ENCODE results near the gene MRPL2. TPM values are rescaled to one million over a fixed set of nuclear protein-coding genes. Genes with fewer than 3 reads are reported as not detected.

MRPL2 gene
- total RNA-seq, 2 donors from 2014 or later = 19.1 to 52.3 TPM

GRCh38 chr6:43077333-43077809 is 18.1 kb upstream of the MRPL2 start:
- intact Hi-C loops (cut with DNase I) = no loop called here
- TF ChIP-seq POLR2AphosphoS5 (IDR thresholded peaks at IDR 0.05) (no peak), POLR2A (IDR thresholded peaks at IDR 0.05) (no peak), CTCF (IDR thresholded peaks at IDR 0.05) (no peak)
- Histone ChIP-seq H3K36me3 (no peaks in the 10 kb centered on the region), H3K9me3 (no peaks in the 10 kb centered on the region), H3K27ac (peak overlapping the region; percentile 68 to 78), H3K4me3 (peak overlapping the region; percentile 73 to 79), H3K27me3 (replicated peaks; ENCODE audit: insufficient read depth) (no peaks in the 10 kb centered on the region), H3K4me1 (replicated peaks) (peaks cover 8% of the 10 kb centered on the region)
- DNase-seq (ENCODE audit: low spot score) = no peak
- 26% methylated on average over 8 of the region's 8 CpGs for WGBS

GRCh38 chr6:43076464-43077332 is 17.5 kb upstream of the MRPL2 start:
- Histone ChIP-seq H3K4me1 (replicated peaks) (peaks cover 8% of the 10 kb centered on the region), H3K4me3 (peak overlapping the region; percentile 73 to 79), H3K9me3 (no peaks in the 10 kb centered on the region), H3K27me3 (replicated peaks; ENCODE audit: insufficient read depth) (no peaks in the 10 kb centered on the region), H3K27ac (peak overlapping the region; percentile 68 to 78), H3K36me3 (no peaks in the 10 kb centered on the region)
- 1% methylated on average over 45 of the region's 72 CpGs for WGBS
- TF ChIP-seq POLR2A (IDR thresholded peaks at IDR 0.05) = no peak
- TF ChIP-seq CTCF (IDR thresholded peaks at IDR 0.05) = no peak
- no peak for TF ChIP-seq POLR2AphosphoS5 (IDR thresholded peaks at IDR 0.05)
- intact Hi-C loops (cut with DNase I) = no loop called here
- DNase-seq (ENCODE audit: low spot score) = no peak

GRCh38 chr6:43075670-43076463 is 16.6 kb upstream of the MRPL2 start, which contains the start of gene PTK7:
Gene PTK7, plus strand, starts transcription at chr6:43076314. Its CDS starts 175 bp downstream, at chr6:43076489.
- peak; percentile 70 for DNase-seq (ENCODE audit: low spot score)
- no peaks in the 10 kb centered on the region for H3K9me3 ChIP-seq
- H3K4me3 ChIP-seq = peak within 1 kb of the TSS; percentile 73 to 79
- H3K4me1 ChIP-seq (replicated peaks) = peaks cover 8% of the 10 kb centered on the region
- no peaks in the 10 kb centered on the region for H3K27me3 ChIP-seq (replicated peaks; ENCODE audit: insufficient read depth)
- peak within 1 kb of the TSS; percentile 68 to 78 for H3K27ac ChIP-seq
- peak; percentile 30 for TF ChIP-seq POLR2A (IDR thresholded peaks at IDR 0.05)
- TF ChIP-seq CTCF (IDR thresholded peaks at IDR 0.05) = no peak
- peak; percentile 14 for TF ChIP-seq POLR2AphosphoS5 (IDR thresholded peaks at IDR 0.05)
- intact Hi-C loops (cut with DNase I) = no loop called here
- no peaks in the 10 kb centered on the region for H3K36me3 ChIP-seq
- WGBS = 4% methylated on average over 38 of the region's 60 CpGs

- peak overlapping the region; percentile 49 to 78 for H3K27ac ChIP-seq
- intact Hi-C loops (cut with DNase I) = no loop called here
- 54% methylated on average over 6 of the region's 6 CpGs for WGBS
- no peak overlapping the region for H3K4me3 ChIP-seq
- H3K36me3 ChIP-seq = no peaks in the 10 kb centered on the region
- no peaks in the 10 kb centered on the region for H3K9me3 ChIP-seq
- DNase-seq (ENCODE audit: low spot score) = no peak
- TF ChIP-seq POLR2A (IDR thresholded peaks at IDR 0.05) = no peak
- no peak for TF ChIP-seq POLR2AphosphoS5 (IDR thresholded peaks at IDR 0.05)
- peaks cover 8% of the 10 kb centered on the region for H3K4me1 ChIP-seq (replicated peaks)
- no peaks in the 10 kb centered on the region for H3K27me3 ChIP-seq (replicated peaks; ENCODE audit: insufficient read depth)
These were observed 15.8 kb upstream of the MRPL2 start for GRCh38 chr6:43074847-43075669.

All from prostate gland (tissue), 2 donors.